Fibroblast of peridontal ligament (primary cell): ENCODE measurements around the gene BMPER.

Source experiments
- DNase-seq: peaks from one replicate; pipeline ENCODE4 v3.0.0-alpha.2; 2010; ENCODE audit errors: extremely low read depth

Gene BMPER

GRCh38 chr7:33888166-33888565 is 17.2 kb upstream of the BMPER start:
- DNase-seq, result no peak

GRCh38 chr7:33892945-33893344 is 12.4 kb upstream of the BMPER start:
- DNase-seq, result no peak

GRCh38 chr7:33893377-33893776 is 12.0 kb upstream of the BMPER start:
- no peak for DNase-seq

GRCh38 chr7:33895025-33895804 is 10.1 kb upstream of the BMPER start:
- DNase-seq, result peak; percentile 66

- peak; percentile 27 for DNase-seq
Observed at GRCh38 chr7:33900501-33900900, 4.8 kb upstream of the BMPER start.

- DNase-seq, result peak; percentile 25
Observed at GRCh38 chr7:33901199-33901598, 4.1 kb upstream of the BMPER start.

- no peak for DNase-seq
Observed at GRCh38 chr7:33901847-33902246, 3.5 kb upstream of the BMPER start.

GRCh38 chr7:33902746-33903145 is 2.6 kb upstream of the BMPER start:
- no peak for DNase-seq

GRCh38 chr7:33903791-33904680 is 1.3 kb upstream of the BMPER start:
- peak; percentile 65 for DNase-seq

GRCh38 chr7:33904681-33905388 is 504 bp upstream of the BMPER start:
- peak; percentile 50 for DNase-seq

- DNase-seq, result no peak
Observed at GRCh38 chr7:33906697-33907096, 1.4 kb downstream of the BMPER start.

- no peak for DNase-seq
Observed at GRCh38 chr7:33907625-33908024, 2.3 kb downstream of the BMPER start.

GRCh38 chr7:33909318-33909717 is 4.0 kb downstream of the BMPER start:
- no peak for DNase-seq

GRCh38 chr7:33909755-33910154 is 4.4 kb downstream of the BMPER start:
- peak; percentile 51 for DNase-seq

- no peak for DNase-seq
Observed at GRCh38 chr7:33910756-33911155, 5.4 kb downstream of the BMPER start.

GRCh38 chr7:33916357-33917081 is 11.2 kb downstream of the BMPER start:
- no peak for DNase-seq

GRCh38 chr7:33917661-33918060 is 12.3 kb downstream of the BMPER start:
- no peak for DNase-seq

- DNase-seq, result no peak
Observed at GRCh38 chr7:33918438-33919143, 13.3 kb downstream of the BMPER start.

- no peak for DNase-seq
Observed at GRCh38 chr7:33919449-33919848, 14.1 kb downstream of the BMPER start.

GRCh38 chr7:33921216-33921938 is 16.0 kb downstream of the BMPER start:
- DNase-seq, result peak; percentile 95
